Midbrain (tissue), 1 donor: ENCODE measurements around the gene A2M.
"Not testable (repeated sequence)": the region's sequence is repeated elsewhere in the genome, so short reads cannot be mapped to it uniquely, and the experiment has no call there.

ENCODE experiments used
- DNase-seq: peaks from one replicate; lab custom pipeline; 2025; lab: John Stamatoyannopoulos, UW

Gene A2M

DNA sequence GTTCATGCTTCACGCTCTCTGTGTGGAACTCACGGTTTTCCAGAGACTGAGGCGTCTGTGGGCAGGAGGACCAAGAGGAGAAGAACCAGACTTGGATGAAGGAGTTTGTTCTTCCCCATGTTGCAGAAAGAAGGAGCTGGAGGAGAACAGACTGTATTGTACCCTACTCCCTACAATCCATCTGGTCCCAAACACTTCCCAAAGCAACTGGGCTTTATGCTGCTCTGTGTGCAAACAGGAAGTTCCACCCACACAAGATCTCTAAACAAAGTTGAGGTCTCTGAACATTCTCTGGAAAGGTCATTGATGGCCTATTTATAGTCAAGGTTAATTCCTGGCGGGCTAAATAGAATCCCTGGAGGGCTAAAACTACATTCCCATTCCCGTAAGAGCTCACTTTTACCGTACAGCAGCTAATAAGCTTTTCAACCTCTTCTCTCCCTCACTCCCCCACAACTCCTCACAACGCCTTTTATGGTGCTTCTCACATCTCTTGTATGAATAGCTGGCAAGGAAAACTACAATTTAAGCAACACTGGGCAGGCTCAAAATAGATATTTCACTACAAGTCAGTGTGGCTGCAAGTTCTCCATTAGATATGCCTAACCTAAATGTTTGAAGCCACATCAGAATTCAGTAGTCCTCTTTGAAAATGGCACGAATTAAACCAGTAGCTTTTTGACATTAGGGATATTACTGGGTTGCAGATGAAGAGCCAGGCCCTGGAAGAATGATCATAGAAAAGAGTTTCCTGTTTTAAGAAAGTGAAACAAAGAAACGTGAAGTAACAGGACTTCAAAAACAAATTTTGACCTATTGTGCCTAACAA, at the start of gene A2M:
A2M (minus strand) TSS at position 189 of the 829 bp plus-strand sequence; CDS start at position 119, 70 bp downstream.
- DNase-seq: peak; percentile 14

DNA sequence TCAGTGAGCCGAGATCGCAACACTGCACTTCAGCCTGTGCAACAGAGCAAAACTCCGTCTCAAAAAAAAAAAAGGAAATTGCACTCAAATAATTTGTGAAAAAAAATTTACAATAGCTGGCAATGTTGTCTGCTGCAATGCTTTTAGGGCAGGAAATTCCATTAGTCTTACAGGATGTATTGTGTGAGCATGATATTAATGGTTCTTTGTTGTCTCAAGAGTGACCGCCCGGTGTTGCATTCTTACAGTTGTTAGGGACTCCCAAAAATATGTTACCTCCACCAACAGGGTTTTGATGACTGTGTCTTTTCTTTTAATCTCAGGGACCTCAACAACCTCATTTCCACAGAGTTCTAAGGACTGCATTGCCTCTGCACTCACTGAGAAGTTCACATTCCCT, 47.7 kb upstream of the A2M start:
- DNase-seq: no peak

DNA sequence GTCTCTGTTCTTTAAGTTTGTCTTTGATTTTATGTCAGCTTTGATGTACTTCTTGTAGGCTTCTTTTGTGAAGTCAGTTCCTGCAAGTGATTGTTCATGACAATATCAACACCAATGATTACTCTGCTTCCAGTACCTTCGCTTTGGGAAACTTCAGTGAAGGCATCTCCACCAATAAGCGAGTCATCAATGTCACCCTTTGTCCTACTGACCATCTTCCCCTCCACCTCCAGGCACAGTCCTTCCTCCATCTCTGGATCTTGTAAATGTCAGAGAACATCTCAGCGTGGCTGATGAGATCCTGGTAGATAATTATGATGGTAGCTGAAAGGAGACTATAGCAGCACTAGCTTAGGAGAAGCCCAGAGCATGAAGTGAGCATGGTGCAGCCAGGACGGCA, 40.4 kb upstream of the A2M start:
- no peak for DNase-seq

DNA sequence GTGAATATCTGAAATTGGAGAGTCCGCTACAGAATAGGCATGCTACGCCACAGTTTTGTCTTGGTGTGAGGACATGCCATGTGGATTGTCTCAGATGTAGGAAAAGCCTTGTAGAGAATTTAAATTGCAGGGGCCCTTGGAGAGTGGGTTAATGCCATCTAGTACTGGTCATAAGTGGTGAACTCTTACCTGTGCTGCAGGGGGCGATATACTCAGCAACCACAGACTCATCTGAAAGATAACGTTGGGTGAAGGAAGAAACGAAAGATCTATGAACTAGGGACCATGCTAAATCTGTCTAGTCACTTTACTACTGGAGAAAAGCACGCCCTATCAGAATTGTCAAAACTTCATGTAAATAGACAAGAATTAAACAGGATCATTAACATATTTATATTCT, 33.7 kb upstream of the A2M start:
- no peak for DNase-seq

DNA sequence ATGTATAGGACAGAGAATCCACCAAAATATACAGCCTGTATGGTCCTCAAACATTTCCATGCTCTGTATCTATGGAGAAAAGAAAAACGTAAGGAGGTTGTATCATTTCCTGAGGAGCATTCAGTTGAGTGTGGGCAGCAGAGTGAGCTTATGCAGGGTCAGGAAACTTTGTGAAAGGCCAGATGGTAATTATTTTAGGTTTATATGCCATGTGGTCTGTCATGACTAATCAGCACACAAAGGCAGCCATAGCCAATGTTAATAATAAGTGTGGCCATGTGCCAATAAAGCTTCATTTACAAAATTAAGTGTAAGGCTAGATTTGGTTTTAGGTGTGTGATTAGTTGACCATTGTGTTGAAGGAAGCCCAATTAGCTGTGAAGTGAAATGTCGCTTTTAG, 33.2 kb upstream of the A2M start:
- no peak for DNase-seq

DNA sequence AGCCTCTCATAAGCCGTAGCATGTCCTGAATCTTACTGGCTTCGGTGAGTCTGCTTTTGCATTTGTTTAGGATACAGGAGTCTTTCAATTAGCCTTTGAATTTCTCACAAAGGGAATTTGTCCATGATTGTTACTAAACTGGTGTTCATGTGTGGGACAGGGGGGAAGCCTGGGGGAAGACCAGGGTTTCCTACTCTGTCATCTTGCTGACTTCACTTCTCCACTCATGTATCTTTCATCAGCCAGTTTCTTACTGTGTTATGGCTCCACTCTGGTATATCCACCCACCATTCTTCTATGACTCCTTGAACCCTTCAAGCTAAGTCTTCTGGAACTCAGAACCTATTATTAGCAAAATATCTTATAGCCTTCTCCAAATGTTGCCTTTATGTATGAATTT, 31.7 kb upstream of the A2M start:
- DNase-seq: no peak

- no peak for DNase-seq
Measured at GRCh38 chr12:9144730-9145106, 29.0 kb upstream of the A2M start.

DNA sequence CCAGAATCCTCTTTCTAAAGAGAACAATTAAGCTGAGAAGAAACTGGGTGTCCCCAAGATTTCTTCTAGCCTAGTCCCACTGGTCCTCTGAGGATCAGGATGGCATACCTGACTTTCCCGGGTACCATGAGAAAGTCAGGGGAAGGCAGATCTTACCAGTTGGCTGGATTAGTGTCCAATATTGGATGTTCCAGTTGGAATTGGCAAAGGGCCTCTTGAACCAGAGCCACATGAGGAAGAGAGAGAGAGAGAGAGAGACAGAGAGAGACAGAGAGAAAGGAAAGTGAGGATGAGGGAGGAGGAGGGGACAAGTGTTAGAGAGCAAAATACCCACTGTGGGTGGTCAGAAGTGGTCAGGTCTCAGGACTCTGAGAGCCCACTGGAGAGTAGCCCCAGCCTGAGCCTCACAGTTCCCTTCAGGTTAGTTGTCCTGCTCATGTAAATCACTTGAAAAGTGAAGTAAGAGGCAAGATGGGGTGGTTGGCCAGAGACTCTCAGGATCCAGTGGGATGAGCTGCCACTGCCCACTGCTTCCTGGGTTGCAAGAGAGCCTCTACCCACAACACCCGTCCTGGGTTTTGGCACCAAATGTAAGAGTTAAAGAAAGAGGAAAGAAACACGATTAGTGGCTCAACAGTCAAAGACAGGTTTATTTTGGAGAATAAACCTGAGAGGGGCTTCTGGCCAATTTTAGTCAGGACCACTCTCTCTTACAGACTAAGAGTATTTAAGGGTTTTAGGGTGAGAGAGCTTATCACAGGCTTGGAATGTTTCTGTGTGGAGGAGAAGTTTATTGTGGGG, 28.4 kb upstream of the A2M start:
- DNase-seq: no peak

GRCh38 chr12:9143137-9143536, 27.4 kb upstream of the A2M start:
- DNase-seq: no peak

DNA sequence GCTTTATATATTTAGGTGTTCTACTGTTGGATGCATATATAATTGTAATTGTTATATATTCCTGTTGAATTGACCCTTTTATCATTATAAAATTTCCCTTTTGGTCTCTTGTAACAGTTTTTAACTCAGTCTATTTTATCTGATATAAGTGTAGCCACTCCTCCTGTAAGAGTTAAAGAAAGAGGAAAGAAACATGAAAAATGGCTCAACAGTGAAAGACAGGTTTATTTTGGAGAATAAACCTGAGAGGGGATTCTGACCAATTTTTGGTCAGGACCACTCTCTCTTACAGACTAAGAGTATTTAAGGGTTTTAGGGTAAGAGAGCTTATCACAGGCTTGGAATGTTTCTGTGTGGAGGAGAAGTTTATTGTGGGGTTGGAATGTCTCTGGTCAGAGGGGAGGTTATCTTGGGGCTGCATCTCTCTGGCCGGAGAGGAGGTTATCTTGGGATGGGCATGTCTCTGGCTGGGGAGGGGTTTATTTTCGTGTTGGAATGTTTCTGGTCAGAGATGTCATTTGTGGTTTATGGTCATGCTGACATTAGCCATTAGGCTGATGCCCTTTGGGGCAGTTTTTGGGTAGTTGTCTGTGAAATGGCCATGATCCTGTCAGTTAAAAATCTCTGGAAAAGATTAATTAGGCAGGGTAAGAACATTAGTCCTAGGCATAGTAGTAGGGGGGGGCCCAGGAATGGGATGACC, 24.0 kb upstream of the A2M start:
- not testable (repeated sequence) for DNase-seq

DNA sequence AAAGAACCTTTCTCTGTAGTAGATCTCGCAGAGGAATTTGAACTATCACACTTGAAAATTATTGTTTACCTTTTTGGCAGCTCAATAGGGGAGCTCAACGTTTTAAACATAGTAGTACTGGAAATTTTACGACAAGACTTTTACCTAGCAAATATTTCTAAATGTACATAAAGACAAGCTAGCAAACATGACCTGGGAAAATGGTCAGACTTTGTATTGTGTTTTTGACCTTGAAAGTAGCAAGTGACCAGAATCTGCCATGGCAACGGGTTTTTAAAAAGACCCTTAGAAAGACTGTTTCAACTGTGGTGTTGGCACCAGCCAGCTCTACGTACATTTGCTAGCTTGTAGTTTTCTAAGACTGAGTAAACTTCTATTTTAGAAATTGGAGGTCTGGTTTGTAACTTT, 20.2 kb upstream of the A2M start:
- no peak for DNase-seq

DNA sequence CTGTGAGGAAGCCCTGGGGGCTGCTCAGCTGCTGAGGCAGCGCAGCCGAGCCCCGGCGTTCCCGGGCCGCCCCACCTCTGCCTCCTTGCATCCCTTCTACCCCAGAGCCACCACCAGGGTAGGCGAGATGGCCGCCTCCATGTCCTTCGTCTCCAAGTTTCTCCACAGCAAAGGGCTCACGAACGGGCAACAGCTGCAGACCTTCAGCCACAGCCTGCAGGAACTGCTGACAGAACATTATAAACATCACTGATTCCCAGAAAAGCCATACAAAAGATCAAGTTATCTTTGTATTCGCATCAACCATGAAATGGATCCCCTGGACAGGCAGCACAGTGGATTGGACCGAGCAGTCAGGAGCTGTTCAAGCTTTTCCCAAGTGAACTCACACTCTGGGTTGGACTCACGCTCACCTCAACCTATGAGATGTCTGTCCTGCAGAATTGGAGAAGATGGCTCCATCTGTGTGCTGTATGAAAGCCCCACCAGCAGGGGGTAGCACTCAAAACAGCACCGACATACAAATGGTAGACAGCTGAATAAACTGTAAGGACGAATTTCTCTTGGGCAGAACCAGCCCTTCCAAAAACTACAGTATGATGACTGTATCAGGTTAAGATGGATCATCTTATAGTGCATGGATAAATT, 19.4 kb upstream of the A2M start:
- DNase-seq: no peak

GRCh38 chr12:9133216-9133916, 17.6 kb upstream of the A2M start:
- DNase-seq: no peak

DNA sequence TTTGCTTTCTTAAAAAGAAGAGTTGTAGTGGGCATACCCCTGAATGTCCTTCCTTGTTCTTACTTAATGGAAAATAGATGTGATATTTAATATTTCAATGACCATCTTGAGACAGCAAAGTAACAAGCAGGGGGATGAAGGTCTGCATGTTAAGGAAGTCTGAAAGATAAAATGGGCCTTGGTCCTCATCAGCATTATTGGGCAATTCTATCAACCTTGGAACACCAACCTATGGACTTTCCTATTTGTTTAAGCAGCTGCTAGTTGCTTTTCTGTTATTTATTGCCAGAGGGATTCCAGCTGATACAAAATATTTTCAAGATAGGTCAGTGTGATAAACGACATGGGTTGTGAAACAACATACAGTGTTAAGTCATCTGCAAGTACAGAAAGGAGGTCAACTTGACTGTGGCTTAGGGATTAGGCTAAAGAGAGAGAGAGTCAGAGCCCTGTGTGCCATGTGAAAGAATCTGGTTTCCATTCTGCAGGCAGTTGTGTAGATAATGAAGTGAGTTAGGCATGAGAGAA, 16.4 kb upstream of the A2M start:
- DNase-seq: no peak

- no peak for DNase-seq
Measured at GRCh38 chr12:9130244-9130643, 14.5 kb upstream of the A2M start.

GRCh38 chr12:9127936-9128663, 12.4 kb upstream of the A2M start:
- DNase-seq: no peak

- no peak for DNase-seq
Measured at GRCh38 chr12:9127484-9127883, 11.8 kb upstream of the A2M start.

GRCh38 chr12:9124383-9125031, 8.8 kb upstream of the A2M start:
- DNase-seq: no peak

- DNase-seq: no peak
Measured at GRCh38 chr12:9123781-9124382, 8.2 kb upstream of the A2M start.
